Endodermal cell (in vitro differentiated cells): ENCODE results near the gene ZNF74. TPM values are rescaled to one million over a fixed set of nuclear protein-coding genes. Genes with fewer than 3 reads are reported as not detected.

Experiments used
- DNase-seq: peaks from one replicate; pipeline ENCODE4 v3.0.0-alpha.2; 2017
- H3K27ac ChIP-seq: 2 replicates; pipeline ENCODE4 v1.5.1; 2013; ENCODE audit warnings: mild to moderate bottlenecking, low read depth, low read length, moderate library complexity
- H3K27me3 ChIP-seq: 2 replicates; pipeline ENCODE4 v1.6.1; 2013; ENCODE audit warnings: mild to moderate bottlenecking, low read length, moderate library complexity; ENCODE audit not compliant: insufficient read depth, control insufficient read depth, poor library complexity, severe bottlenecking
- H3K36me3 ChIP-seq: 2 replicates; pipeline ENCODE4 v1.7.0; 2013; ENCODE audit warnings: mild to moderate bottlenecking, low read length, moderate library complexity; ENCODE audit not compliant: control insufficient read depth, insufficient read depth
- H3K4me1 ChIP-seq: one replicate; pipeline ENCODE4 v1.7.0; 2013; ENCODE audit warnings: low read length; ENCODE audit not compliant: control insufficient read depth, insufficient read depth
- H3K4me3 ChIP-seq: 2 replicates; pipeline ENCODE4 v1.5.1; 2013; ENCODE audit warnings: mild to moderate bottlenecking, low read length, moderate library complexity
- H3K9ac ChIP-seq: 2 replicates; pipeline ENCODE4 v1.6.1; 2013; ENCODE audit warnings: mild to moderate bottlenecking, low read length, moderate library complexity; ENCODE audit not compliant: poor library complexity, severe bottlenecking; ENCODE audit errors: extremely low read depth
- H3K9me3 ChIP-seq: 2 replicates; pipeline ENCODE4 v1.6.1; 2013; ENCODE audit warnings: mild to moderate bottlenecking, low read length, moderate library complexity; ENCODE audit not compliant: control insufficient read depth
- H3K27ac Mint-ChIP-seq: 2 replicates; pipeline ENCODE4 v1.8.0; 2020; ENCODE audit warnings: mixed read lengths
- H3K27me3 Mint-ChIP-seq: 2 replicates; pipeline ENCODE4 v1.8.0; 2021; ENCODE audit warnings: mild to moderate bottlenecking, mixed read lengths; ENCODE audit not compliant: insufficient read depth
- H3K36me3 Mint-ChIP-seq: 2 replicates; pipeline ENCODE4 v1.8.0; 2020; ENCODE audit warnings: low read depth, mixed read lengths
- H3K4me1 Mint-ChIP-seq: 2 replicates; pipeline ENCODE4 v1.8.0; 2020; ENCODE audit warnings: mixed read lengths
- H3K4me3 Mint-ChIP-seq: 2 replicates; pipeline ENCODE4 v1.8.0; 2020; ENCODE audit warnings: mild to moderate bottlenecking, moderate library complexity, mixed read lengths
- H3K9me3 Mint-ChIP-seq: 2 replicates; pipeline ENCODE4 v1.8.0; 2020; ENCODE audit warnings: mild to moderate bottlenecking, mixed read lengths
- CTCF ChIP-seq: fragments of 200-600 bp; sonication (generic); conservative IDR thresholded peaks from 2 replicates; pipeline ENCODE4 v1.5.0; 2021; ENCODE audit warnings: antibody characterized with exemption, mild to moderate bottlenecking
- WGBS, 2 experiments: methylation state at CpG; one replicate each; pipeline versions ENCODE4 v1.1.5 to v1.1.7; 2013; ENCODE audit warnings: missing lambda C conversion rate in 2 of 2, mixed read lengths in 1 of 2; ENCODE audit not compliant: insufficient coverage in 1 of 2, insufficient read length in 1 of 2; 5-methylcytosine and 5-hydroxymethylcytosine counted together
- total RNA-seq, 2 donors: library from RNA; stranded (reverse); fragmentation: NEBNext Ultra II Directional in 1 of 2; extraction: Animal tissue kit (Norgen Biotek cat#: 25700) in 1 of 2; gene quantifications; 2 replicates in 1 of 2; 3 replicates in 1 of 2; pipeline ENCODE4 v1.2.1, GENCODE V29; 2021

The ZNF74 gene
- total RNA-seq, 2 donors from 2014 or later, result 36.9 to 41.7 TPM

- no peak for DNase-seq
- Mint-ChIP-seq H3K9me3 (peaks cover 4% of the 10 kb centered on the region), H3K27me3 (peaks cover 3% of the 10 kb centered on the region), H3K4me1 (peaks cover 11% of the 10 kb centered on the region), H3K27ac (no peak overlapping the region), H3K36me3 (no peaks in the 10 kb centered on the region), H3K4me3 (no peak overlapping the region)
- WGBS, 2 experiments, result 72 to 79% methylated on average over 2 of the region's 2 CpGs
- Histone ChIP-seq H3K4me3 (no peak overlapping the region), H3K9ac (no peak overlapping the region), H3K27me3 (no peaks in the 10 kb centered on the region), H3K4me1 (peaks cover 3% of the 10 kb centered on the region), H3K27ac (no peak overlapping the region), H3K36me3 (no peaks in the 10 kb centered on the region), H3K9me3 (peaks cover 3% of the 10 kb centered on the region)
- TF ChIP-seq CTCF, result no peak
Measured at GRCh38 chr22:20384171-20384570, 9.8 kb upstream of the ZNF74 start.

DNA sequence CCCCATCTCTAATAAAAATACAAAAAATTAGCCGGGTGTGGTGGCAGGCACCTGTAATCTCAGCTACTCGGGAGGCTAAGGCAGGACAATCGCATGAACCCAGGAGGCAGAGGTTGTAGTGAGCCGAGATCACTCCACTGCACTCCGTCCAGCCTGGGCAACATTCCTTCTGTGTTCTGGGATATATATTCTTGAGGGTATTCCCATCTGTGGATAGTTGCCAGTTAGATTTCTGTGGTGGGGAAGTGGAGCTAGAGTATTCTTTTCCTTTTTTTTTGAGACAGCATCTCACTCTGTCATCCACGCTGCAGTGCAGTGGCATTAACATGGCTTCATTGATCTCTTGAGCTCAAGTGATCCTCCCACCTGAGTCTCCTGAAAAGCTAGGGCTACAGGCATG is 9.1 kb upstream of the ZNF74 start:
- H3K9me3 ChIP-seq, result peaks cover 5% of the 10 kb centered on the region
- DNase-seq, result peak; percentile 1
- no peaks in the 10 kb centered on the region for H3K36me3 ChIP-seq
- Mint-ChIP-seq H3K27ac (no peak overlapping the region), H3K27me3 (peaks cover 3% of the 10 kb centered on the region), H3K9me3 (peaks cover 4% of the 10 kb centered on the region), H3K36me3 (no peaks in the 10 kb centered on the region), H3K4me1 (peaks cover 11% of the 10 kb centered on the region), H3K4me3 (no peak overlapping the region)
- H3K4me3 ChIP-seq, result no peak overlapping the region
- H3K4me1 ChIP-seq, result peaks cover 3% of the 10 kb centered on the region
- H3K9ac ChIP-seq, result no peak overlapping the region
- H3K27me3 ChIP-seq, result no peaks in the 10 kb centered on the region
- no peak overlapping the region for H3K27ac ChIP-seq
- no peak for TF ChIP-seq CTCF
- WGBS, 2 experiments, result 94 to 100% methylated on average over 5 to 6 of the region's 6 CpGs

DNA sequence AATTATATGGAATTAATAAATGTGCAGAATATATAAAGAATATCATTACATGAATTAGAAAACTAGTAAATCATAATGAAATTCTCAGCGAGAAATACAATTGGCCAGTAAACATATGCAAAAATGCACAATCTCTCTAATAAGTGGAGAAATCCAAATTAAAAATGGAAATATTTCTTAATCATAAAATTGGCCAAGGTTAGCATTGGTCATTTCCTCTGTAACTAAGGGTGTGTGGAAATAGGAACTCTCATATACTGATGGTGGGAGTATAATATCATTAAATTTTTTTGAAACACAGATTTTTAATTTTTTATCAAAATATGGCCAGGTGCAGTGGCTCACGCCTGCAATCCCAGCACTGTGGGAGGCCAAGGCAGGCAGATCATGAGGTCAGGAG is 7.6 kb upstream of the ZNF74 start:
- Histone ChIP-seq H3K27me3 (no peaks in the 10 kb centered on the region), H3K27ac (no peak overlapping the region), H3K36me3 (no peaks in the 10 kb centered on the region), H3K9ac (no peak overlapping the region), H3K4me1 (no peaks in the 10 kb centered on the region), H3K9me3 (peaks cover 5% of the 10 kb centered on the region), H3K4me3 (no peak overlapping the region)
- Mint-ChIP-seq H3K36me3 (no peaks in the 10 kb centered on the region), H3K27me3 (peaks cover 11% of the 10 kb centered on the region), H3K4me3 (no peak overlapping the region), H3K4me1 (peaks cover 3% of the 10 kb centered on the region), H3K27ac (no peak overlapping the region), H3K9me3 (peaks cover 4% of the 10 kb centered on the region)
- DNase-seq, result no peak
- no peak for TF ChIP-seq CTCF
- 71 to 92% methylated on average over 1 to 2 of the region's 2 CpGs for WGBS, 2 experiments
